Progenitor cell of endocrine pancreas (in vitro differentiated cells): ENCODE measurements around the gene KRTAP10-6. TPM values are rescaled to one million over a fixed set of nuclear protein-coding genes. Genes with fewer than 3 reads are reported as not detected.
"Not testable (repeated sequence)": the region's sequence is repeated elsewhere in the genome, so short reads cannot be mapped to it uniquely, and the experiment has no call there.

Experiments used
- DNase-seq: peaks from one replicate; pipeline ENCODE4 v3.0.0; 2021; ENCODE audit warnings: low spot score; ENCODE audit not compliant: unreplicated experiment
- H3K27ac Mint-ChIP-seq: 2 replicates; pipeline ENCODE4 v1.8.0; 2021; ENCODE audit warnings: mild to moderate bottlenecking, moderate library complexity, mixed read lengths
- H3K27me3 Mint-ChIP-seq: 2 replicates; pipeline ENCODE4 v1.8.0; 2021; ENCODE audit warnings: mixed read lengths
- H3K36me3 Mint-ChIP-seq: 2 replicates; pipeline ENCODE4 v1.8.0; 2022; ENCODE audit warnings: mixed read lengths; ENCODE audit not compliant: insufficient read depth
- H3K4me1 Mint-ChIP-seq: 2 replicates; pipeline ENCODE4 v1.8.0; 2021; ENCODE audit warnings: low read depth, mixed read lengths
- H3K4me3 Mint-ChIP-seq: 2 replicates; pipeline ENCODE4 v1.8.0; 2021; ENCODE audit warnings: low read depth, mild to moderate bottlenecking, moderate library complexity, mixed read lengths
- H3K9me3 Mint-ChIP-seq: 2 replicates; pipeline ENCODE4 v1.8.0; 2021; ENCODE audit warnings: low read depth, mixed read lengths
- CTCF ChIP-seq: fragments of 200-600 bp; sonication (generic); IDR thresholded peaks from one replicate; pipeline ENCODE4 v1.5.0; 2021; ENCODE audit warnings: antibody characterized with exemption, mild to moderate bottlenecking; ENCODE audit not compliant: unreplicated experiment
- total RNA-seq: library from RNA; stranded (reverse); gene quantifications from 2 replicates; pipeline ENCODE4 v1.2.1, GENCODE V29; 2021

The KRTAP10-6 gene
- total RNA-seq, 1 donor from 2014 or later: not detected

DNA sequence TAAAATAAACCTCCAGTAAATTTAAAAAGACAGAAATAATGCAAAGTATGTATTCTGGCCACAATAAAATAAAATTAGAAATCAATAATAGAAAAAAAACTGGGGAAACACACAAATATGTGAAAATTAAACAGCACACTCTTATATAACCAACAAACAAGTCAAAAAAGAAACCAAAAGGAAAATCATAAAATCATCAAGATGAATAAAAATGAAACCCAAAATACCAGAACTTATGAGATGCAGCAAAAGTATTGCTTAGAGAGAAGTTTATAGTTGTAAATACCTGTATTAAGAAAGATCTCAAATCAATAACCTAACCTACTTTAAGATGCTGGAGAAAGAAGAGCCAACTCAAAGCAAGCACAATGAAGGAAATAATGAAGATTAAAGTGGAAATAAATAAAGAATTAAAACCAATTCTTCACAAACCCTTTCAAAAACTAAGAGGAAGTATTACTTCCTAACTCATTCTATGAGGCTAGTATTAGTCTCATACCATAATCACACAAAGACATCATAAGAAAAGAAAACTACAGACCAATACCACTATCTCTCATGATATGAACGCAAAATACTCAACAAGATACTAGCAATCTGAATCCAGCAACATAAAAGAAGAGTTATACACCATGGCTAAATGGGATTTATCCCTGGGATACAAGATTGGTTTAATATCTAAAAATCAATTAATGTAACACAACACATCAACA, 27.3 kb downstream of the KRTAP10-6 start:
- no peak for DNase-seq
- no peak for TF ChIP-seq CTCF
- Mint-ChIP-seq H3K27ac (no peak overlapping the region), H3K4me1 (no peaks in the 10 kb centered on the region), H3K4me3 (no peak overlapping the region), H3K36me3 (no peaks in the 10 kb centered on the region), H3K9me3 (peaks cover 10% of the 10 kb centered on the region), H3K27me3 (no peaks in the 10 kb centered on the region)

GRCh38 chr21:44564099-44564498, 28.2 kb downstream of the KRTAP10-6 start:
- no peak for DNase-seq
- Mint-ChIP-seq H3K4me3 (no peak overlapping the region), H3K27ac (no peak overlapping the region), H3K9me3 (peaks cover 10% of the 10 kb centered on the region), H3K27me3 (no peaks in the 10 kb centered on the region), H3K4me1 (no peaks in the 10 kb centered on the region), H3K36me3 (no peaks in the 10 kb centered on the region)
- no peak for TF ChIP-seq CTCF

DNA sequence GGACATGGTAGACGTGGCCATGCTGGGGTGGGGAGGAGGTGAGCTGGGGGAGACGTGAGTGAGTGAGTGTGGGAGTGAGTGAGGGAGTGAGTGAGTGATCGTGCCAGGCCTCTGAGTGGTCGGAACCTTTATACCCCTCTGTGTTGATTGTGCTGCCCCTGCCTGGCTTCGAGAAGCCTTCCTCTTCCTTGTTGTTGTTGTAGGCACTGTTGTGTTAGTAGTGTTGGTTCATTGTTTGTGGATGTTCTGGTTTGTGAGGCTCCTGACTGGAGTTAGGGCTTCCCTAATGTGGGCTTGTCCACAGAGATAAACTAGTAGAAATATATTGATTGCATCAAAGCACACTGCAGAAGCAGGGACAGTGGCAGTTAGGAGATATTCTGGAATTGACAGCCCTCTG, 33.6 kb downstream of the KRTAP10-6 start, which contains the start of gene KRTAP10-3:
KRTAP10-3 (minus strand) TSS at position 101 of the 400 bp plus-strand sequence; CDS start at position 21, 80 bp downstream.
- no peaks in the 10 kb centered on the region for H3K36me3 Mint-ChIP-seq
- peaks cover 10% of the 10 kb centered on the region for H3K9me3 Mint-ChIP-seq
- H3K4me1 Mint-ChIP-seq: peaks cover 3% of the 10 kb centered on the region
- TF ChIP-seq CTCF: no peak
- peaks cover 12% of the 10 kb centered on the region for H3K27me3 Mint-ChIP-seq
- H3K4me3 Mint-ChIP-seq: no peak within 1 kb of the TSS
- no peak within 1 kb of the TSS for H3K27ac Mint-ChIP-seq
- DNase-seq: no peak

GRCh38 chr21:44558329-44558675, 34.0 kb downstream of the KRTAP10-6 start:
- not testable (repeated sequence) for DNase-seq, H3K27ac Mint-ChIP-seq, H3K9me3 Mint-ChIP-seq, H3K4me3 Mint-ChIP-seq, H3K4me1 Mint-ChIP-seq, H3K36me3 Mint-ChIP-seq
- peaks cover 12% of the 10 kb centered on the region for H3K27me3 Mint-ChIP-seq

DNA sequence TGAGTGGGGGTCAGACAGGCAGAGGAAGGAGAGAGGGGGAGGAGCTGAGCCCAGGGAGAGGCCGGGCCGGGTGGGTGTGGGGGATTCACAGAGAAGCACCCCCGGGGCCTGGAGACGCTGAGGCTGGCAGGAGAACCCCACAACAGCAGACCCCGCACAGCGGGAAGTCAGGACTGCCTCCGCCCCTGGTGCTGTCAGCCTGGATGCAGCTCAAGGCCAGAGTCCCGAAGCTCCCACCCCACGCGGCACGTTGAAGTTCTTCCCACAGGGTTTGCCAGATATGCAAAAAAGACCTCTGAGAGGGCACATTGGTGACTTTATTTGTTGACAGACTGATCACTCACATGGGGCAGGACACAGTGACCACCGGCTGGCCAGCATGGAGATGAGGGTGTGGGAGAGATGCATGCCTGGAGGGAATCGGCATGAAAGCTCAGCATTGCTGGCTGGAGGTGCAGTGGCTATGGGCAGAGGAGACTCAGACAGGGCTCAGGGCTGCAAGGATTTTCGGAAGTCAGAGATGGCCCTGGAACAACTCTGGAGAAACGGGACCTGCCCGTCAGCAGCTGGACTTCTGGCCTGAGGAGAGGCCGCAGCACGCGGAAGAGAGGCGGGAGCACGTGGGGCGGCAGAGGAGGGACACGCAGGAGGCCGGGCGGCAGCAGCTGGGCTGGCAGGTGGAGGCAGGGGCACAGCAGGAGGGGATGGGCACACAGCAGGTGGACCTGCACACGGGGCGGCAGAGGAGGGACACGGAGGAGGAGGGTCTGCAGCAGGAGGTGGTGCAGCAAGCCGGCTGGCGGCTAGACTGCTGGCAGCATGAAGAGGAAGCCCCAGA, 34.6 kb downstream of the KRTAP10-6 start:
- Mint-ChIP-seq H3K4me3 (no peak overlapping the region), H3K9me3 (peaks cover 10% of the 10 kb centered on the region), H3K36me3 (no peaks in the 10 kb centered on the region), H3K27ac (no peak overlapping the region), H3K27me3 (peaks cover 17% of the 10 kb centered on the region), H3K4me1 (peaks cover 3% of the 10 kb centered on the region)
- peak; percentile 7 for DNase-seq
- no peak for TF ChIP-seq CTCF
